ES-I3 (cell line): ENCODE data around the gene RGS19.
A peak's percentile ranks its signal among the peaks of the same experiment; 100 is the strongest.

Experiments
- H3K36me3 ChIP-seq: 2 replicates; pipeline ENCODE4 v1.6.1; 2013; ENCODE audit warnings: mild to moderate bottlenecking, low read length, control low read depth, moderate library complexity; ENCODE audit not compliant: insufficient read depth
- H3K4me1 ChIP-seq: 2 replicates; pipeline ENCODE4 v1.6.1; 2013; ENCODE audit warnings: mild to moderate bottlenecking, control low read depth, low read length; ENCODE audit not compliant: insufficient read depth
- H3K9ac ChIP-seq: 2 replicates; pipeline ENCODE4 v1.6.1; 2013; ENCODE audit warnings: low read depth, mild to moderate bottlenecking, low read length, moderate library complexity
- H3K9me3 ChIP-seq: 2 replicates; pipeline ENCODE4 v1.6.1; 2013; ENCODE audit warnings: mild to moderate bottlenecking, low read length, moderate library complexity; ENCODE audit not compliant: control insufficient read depth, insufficient read depth

Gene RGS19

DNA sequence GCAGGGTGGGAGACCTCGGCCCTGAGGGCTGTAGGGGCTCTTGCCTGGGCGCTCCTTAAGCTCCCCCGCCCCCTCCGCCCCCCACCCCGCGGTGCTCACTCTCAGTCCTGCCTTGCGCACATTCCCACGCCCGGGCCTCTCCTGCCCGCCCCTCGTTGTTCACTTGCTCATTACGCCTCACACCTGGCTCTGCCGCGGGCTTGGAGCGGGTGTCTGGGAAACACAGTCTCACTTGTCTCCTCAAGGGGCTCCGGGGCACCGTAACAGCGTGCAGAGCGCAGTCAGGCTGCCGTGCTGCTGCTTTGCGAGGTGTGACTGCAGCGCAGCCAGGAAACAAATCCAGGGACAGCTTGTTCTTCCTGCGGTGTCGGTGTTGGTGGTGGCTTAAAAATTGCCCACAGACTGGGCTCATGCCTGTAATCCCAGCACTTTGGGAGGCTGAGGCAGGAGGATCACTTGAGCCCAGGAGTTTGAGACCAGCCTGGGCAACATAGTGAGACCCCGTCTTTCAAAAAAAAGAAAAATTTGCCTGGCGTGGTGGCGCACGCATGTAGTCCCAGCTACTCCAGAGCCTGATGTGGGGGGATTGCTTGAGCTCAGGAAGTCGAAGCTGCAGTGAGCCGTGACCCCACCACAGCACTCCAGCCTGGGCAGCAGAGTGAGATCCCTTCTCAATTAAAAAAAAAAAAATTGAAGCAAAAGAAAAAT, 23.5 kb upstream of the RGS19 start:
- H3K9ac ChIP-seq = peak overlapping the region; percentile 49; the same call in 1 of the 2 replicates
- no peaks in the 10 kb centered on the region; the same call in none of the 2 replicates for H3K4me1 ChIP-seq
- no peaks in the 10 kb centered on the region for H3K9me3 ChIP-seq
- no peaks in the 10 kb centered on the region for H3K36me3 ChIP-seq

DNA sequence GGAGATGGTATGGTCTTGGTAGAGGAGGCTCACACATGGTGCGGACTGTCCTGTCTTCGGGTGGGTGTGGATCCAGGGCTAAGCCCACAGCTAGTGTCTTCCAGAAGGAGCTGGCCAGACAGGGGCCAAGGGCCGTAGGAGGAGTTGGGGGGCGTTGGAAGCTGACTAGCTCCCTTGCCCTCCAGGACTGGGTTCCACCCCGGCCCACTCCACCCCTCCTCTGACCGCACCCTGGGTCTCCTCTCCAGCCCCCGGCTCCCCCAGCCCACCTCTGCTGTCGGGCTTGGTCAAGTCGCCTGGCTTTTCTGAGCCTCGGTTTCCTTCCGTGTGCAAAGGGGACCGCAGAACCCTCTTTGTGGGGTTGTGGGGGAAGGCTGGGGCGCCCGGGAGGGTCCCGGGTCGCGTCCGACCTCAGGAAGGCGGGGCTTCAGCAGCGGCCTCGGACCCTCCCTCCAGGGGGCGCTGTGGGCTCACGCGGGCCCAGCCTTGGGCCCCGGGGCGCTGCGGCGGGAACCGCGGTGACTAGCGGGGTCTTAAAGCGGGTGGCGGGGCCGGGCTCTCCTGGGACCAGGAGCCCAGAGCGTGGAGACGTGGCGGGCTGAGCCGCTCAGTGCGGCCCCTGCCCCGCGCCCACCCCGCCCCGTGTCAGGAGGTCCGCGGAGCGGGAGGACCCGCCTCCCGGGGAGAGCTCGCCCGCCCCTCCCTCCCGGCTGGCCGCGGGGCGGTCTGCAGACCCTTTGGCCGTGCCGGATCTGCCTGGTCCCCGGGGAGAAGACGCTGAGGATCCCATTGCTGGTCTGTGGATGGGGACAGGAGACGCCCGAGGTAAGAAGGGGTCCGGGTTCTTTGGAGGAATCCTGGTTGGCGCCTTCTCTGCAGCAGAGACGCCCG, 22.7 kb upstream of the RGS19 start:
- Histone ChIP-seq H3K9ac (peak overlapping the region; percentile 49), H3K4me1 (no peaks in the 10 kb centered on the region; the same call in 1 of the 2 replicates), H3K36me3 (no peaks in the 10 kb centered on the region), H3K9me3 (no peaks in the 10 kb centered on the region)

DNA sequence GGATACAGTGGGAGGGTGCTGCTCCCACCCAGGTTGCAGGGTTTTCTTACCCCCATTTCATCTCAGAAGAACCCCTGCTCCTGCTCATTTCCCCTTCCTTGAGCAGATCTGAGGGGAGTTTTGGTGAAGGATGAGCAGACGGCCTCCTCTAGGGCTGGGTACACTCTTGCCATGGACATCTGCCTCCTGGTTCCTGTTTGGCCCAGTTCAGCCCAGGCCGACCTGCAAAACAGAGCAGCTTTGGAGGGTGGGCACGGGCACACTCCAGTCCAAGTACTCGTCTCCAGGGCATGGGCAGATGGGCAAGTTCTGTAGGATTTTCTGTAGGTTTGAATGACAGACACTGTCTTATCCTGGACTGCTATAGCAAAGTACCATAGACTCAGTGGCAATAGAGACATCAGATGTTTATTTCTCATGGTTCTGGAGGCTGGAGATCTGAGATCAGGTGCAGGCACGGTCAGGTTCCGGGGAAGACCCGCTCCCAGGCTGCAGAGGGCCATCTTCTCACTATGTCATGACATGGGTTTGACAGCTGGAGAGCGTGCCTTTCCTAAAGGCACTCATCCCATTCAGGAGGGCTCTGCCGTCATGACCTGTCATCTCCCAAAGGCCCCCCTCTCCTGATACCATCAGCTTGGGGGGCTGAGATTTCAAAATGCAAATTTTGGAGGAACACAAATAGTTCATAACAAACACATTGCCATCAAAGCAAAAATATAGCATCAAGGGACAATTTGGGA, 21.8 kb upstream of the RGS19 start:
- Histone ChIP-seq H3K36me3 (no peaks in the 10 kb centered on the region), H3K4me1 (no peaks in the 10 kb centered on the region; the same call in 1 of the 2 replicates), H3K9me3 (no peaks in the 10 kb centered on the region), H3K9ac (peak overlapping the region; percentile 49; the same call in 1 of the 2 replicates)

DNA sequence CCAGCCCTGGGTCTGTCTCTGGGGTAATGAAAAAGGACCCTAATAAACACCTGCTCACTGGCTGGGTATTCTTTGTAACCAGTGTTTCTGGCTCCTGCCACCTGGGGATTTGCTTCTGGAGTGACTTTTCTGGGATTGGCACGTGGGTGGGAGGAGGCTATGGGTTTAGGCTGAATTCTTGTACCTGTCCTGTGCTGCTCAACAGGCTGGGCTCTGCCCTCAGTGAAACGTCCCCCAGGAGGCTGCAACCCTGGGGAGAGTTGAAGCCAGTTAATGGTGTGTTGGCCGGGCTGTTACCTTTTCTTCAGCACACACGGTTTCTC, 21.2 kb upstream of the RGS19 start:
- Histone ChIP-seq H3K9ac (no peak overlapping the region), H3K9me3 (no peaks in the 10 kb centered on the region), H3K36me3 (no peaks in the 10 kb centered on the region), H3K4me1 (no peaks in the 10 kb centered on the region; the same call in 1 of the 2 replicates)

DNA sequence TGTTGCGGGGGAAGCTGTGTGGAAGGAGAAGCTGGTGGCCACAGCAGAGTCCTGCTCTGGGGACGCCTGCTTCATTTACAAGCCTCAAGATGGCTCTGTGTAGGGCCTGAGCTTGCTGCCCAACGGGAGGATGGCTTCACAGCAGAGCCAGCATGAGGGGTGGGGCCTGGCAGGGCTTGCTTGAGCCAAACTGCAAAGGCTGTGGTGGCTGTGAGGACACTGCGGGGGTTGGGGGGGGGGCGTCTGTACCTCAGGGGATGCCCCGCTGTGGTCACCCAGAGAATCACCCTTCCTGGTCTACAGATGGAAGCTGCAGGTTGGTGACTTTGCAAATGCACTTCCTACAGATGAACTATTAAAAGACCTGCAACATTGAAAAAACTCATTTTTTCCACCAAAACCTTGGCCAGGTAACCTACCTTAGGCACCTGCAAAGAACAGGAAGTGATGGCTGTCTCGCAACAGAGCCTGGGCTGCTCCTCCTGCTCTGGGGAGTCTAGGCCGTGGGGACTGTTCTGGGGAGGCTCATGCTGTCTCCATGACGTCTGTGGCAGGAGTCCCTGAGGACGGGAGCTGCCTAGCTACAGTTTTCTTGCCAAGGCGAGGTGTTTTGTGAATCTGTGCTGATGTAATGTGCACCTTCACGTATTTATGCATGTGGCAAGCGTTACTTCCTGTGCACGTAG, 20.7 kb upstream of the RGS19 start:
- Histone ChIP-seq H3K9ac (no peak overlapping the region), H3K9me3 (no peaks in the 10 kb centered on the region), H3K36me3 (no peaks in the 10 kb centered on the region), H3K4me1 (no peaks in the 10 kb centered on the region; the same call in 1 of the 2 replicates)

DNA sequence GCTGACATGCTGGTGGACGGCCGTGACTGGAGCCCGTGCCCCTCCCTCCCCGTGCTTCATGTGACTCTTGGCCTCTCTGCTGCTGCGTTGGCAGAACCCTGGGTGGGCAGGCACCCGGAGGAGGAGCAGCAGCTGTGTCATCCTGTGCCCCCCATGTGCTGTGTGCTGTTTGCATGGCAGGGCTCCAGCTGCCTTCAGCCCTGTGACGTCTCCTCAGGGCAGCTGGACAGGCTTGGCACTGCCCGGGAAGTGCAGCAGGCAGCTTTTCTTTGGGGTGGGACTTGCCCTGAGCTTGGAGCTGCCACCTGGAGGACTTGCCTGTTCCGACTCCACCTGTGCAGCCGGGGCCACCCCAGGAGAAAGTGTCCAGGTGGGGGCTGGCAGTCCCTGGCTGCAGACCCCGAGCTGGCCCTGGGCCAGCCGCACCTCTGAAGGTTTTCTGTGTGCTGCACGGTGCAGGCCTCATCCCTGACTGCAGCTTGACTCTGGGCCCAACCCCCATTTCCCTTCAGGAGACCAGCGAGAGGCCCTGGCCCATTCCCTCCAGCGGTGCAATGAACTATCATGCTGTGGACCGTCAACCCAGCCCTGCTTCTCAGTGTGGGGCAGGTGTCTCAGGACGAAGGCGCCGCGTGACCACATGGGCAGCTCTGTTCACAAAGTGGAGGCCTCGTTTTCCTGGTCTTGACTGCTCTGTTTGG, 19.9 kb upstream of the RGS19 start:
- Histone ChIP-seq H3K9ac (no peak overlapping the region), H3K36me3 (no peaks in the 10 kb centered on the region), H3K4me1 (no peaks in the 10 kb centered on the region; the same call in 1 of the 2 replicates), H3K9me3 (no peaks in the 10 kb centered on the region)

DNA sequence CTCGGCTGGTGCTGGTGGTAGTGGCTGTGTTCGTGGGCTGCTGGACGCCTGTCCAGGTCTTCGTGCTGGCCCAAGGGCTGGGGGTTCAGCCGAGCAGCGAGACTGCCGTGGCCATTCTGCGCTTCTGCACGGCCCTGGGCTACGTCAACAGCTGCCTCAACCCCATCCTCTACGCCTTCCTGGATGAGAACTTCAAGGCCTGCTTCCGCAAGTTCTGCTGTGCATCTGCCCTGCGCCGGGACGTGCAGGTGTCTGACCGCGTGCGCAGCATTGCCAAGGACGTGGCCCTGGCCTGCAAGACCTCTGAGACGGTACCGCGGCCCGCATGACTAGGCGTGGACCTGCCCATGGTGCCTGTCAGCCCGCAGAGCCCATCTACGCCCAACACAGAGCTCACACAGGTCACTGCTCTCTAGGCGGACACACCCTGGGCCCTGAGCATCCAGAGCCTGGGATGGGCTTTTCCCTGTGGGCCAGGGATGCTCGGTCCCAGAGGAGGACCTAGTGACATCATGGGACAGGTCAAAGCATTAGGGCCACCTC, 19.2 kb upstream of the RGS19 start:
- H3K4me1 ChIP-seq = no peaks in the 10 kb centered on the region
- no peaks in the 10 kb centered on the region for H3K36me3 ChIP-seq
- no peaks in the 10 kb centered on the region for H3K9me3 ChIP-seq
- H3K9ac ChIP-seq = no peak overlapping the region

DNA sequence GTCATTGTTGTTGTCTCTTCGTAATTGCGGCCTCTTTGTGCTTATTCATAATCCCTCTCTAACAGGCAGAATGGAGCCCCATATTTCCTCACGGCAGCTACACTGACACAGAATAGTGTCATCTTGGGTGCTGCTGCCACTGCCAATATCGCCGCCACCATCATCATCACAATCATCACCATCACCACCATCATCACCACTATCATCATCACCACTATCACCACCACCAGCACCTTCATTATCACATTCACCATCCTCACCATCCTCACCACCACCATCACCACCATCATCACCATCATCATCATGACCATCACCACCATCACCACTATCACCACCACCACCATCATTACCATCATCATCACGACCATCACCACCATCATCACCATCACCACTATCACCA, 17.2 kb upstream of the RGS19 start:
- Histone ChIP-seq H3K9me3 (no peaks in the 10 kb centered on the region), H3K36me3 (no peaks in the 10 kb centered on the region), H3K4me1 (peaks cover 6% of the 10 kb centered on the region), H3K9ac (no peak overlapping the region)

DNA sequence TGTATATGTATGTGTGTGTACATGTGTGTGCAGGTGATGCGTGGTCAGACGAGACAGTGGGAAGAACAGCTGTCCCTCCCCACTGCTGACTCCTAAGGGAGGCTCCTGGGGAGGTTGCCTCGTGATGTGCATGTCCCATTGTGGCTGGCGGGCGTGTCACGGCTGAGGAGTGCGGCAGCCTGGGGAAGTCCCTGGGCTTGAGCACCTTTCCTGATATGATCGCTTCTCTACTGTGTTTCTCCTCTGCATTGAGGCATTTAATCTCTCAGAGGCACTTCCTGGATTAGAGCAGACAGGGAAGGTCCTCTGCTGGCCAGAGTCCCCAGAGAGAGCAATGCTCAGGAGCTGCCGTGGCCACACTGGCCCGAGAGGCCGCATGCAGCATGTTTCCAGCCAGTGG, 16.6 kb upstream of the RGS19 start:
- Histone ChIP-seq H3K9me3 (no peaks in the 10 kb centered on the region), H3K36me3 (no peaks in the 10 kb centered on the region), H3K4me1 (peaks cover 6% of the 10 kb centered on the region)

DNA sequence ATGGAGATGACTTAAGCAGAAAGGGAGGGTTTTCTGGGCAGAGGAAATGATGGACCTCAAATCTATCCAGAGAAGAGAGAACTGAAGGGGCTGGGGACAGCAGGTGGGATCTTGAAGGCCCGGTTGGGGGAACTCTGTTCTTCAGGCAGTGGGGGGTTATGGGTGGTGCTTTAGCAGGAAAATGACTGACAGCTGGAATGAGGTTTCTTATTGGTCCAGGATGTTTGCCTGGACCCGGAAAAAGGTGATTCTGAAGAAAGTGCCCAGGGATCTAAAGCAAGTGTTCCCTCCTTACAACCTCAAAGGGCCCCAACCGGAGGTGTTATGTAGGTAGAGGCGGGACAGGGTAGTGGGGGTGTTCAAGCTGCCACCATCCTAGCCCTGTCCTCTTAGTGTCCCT, 16.1 kb upstream of the RGS19 start:
- Histone ChIP-seq H3K4me1 (peaks cover 6% of the 10 kb centered on the region), H3K36me3 (no peaks in the 10 kb centered on the region), H3K9ac (no peak overlapping the region), H3K9me3 (no peaks in the 10 kb centered on the region)

More for the DNA sequence above, 16.6 kb upstream of the RGS19 start:
- H3K9ac ChIP-seq = no peak overlapping the region

DNA sequence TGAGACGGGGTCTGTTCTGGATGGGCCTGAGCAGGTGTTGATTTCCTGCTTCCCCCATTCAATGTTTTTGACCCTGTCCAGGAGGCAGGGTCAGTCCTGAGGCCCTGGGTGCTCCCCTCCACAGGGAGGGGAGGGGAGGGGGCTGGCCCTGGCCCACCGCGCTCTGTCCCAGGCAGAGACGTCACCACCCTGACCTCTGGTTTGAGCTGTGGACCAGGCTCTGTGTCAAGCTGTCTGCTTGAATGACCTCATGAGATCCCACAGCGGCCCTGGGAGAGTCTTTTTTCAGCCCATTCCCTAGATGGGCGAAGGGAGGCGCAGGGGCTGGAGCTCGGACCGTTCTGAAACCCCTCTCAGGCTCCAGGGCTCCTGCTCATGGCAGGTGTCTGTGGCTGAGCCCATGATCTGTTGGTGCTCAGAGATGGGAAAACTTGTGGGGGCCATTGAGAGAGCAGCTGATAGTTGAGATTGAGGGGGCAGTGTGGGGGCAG, 13.7 kb upstream of the RGS19 start:
- Histone ChIP-seq H3K36me3 (no peaks in the 10 kb centered on the region), H3K4me1 (peaks cover 6% of the 10 kb centered on the region), H3K9me3 (no peaks in the 10 kb centered on the region), H3K9ac (no peak overlapping the region)

DNA sequence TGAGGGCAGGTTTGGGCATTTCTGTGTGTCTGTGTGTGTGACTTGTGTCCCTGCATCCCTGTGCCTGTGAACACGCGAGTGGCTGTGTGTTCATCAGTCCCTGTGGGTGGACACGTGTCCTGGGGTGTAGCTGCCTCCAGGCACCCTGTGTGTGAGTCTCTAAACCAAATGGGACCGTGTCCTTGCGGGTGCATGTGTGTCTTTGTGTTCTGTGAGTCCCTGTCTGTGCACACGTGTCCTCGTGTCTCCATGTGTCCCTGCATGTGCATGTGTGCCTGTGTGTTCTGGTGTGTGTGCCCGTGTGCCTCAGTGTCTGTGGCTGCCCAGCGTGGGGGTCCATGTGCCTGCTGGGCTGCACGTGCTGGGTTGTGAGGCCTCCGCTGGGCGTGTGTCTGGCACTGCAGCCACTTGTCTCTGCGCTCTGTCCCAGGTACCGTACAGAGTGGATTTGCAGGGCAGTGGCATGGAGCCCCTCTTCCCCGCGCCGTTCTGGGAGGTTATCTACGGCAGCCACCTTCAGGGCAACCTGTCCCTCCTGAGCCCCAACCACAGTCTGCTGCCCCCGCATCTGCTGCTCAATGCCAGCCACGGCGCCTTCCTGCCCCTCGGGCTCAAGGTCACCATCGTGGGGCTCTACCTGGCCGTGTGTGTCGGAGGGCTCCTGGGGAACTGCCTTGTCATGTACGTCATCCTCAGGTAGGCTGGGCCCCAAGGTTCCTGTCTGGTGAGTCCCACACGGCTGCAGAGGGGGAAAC, 13.1 kb upstream of the RGS19 start:
- Histone ChIP-seq H3K9ac (no peak overlapping the region), H3K9me3 (no peaks in the 10 kb centered on the region), H3K36me3 (no peaks in the 10 kb centered on the region), H3K4me1 (peaks cover 6% of the 10 kb centered on the region)

DNA sequence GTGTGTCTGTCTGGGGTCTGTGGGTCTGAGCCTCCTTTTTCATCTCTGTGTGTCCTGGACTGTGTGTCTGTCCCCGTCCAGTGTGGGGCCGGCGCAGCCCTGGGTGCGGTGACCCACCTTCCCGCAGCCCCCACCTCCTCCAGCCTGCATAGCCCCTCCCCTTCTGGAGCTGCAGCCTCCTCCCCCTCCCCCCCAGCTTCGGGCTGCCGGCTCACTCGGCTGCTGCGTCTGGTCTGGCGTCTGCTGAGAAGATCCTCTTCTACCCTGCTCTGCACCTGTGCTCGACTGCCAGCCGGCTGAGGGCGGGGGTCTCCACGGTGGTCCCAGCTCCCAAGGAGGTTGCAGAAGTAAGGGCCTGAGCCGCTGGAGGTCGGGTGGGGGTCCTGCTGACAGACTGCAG, 12.5 kb upstream of the RGS19 start:
- H3K36me3 ChIP-seq = no peaks in the 10 kb centered on the region
- no peaks in the 10 kb centered on the region for H3K9me3 ChIP-seq
- H3K4me1 ChIP-seq = peaks cover 6% of the 10 kb centered on the region
- no peak overlapping the region for H3K9ac ChIP-seq
